ENCODE results near the gene FEZF2. TPM values are rescaled to one million over a fixed set of nuclear protein-coding genes. Genes with fewer than 3 reads are reported as not detected.

Gene FEZF2
- total RNA-seq, 1 donor from 2014 or later, result 7.6 TPM

- H3K36me3 ChIP-seq, result no peaks in the 10 kb centered on the region
- DNase-seq (ENCODE audit: low spot score), result no peak
- H3K27ac ChIP-seq, result no peak overlapping the region
- no peak overlapping the region for H2AFZ ChIP-seq (replicated peaks)
- no peak overlapping the region for H3K4me3 ChIP-seq
- H3K27me3 ChIP-seq, result peaks cover 96% of the 10 kb centered on the region
- H3K9me3 Mint-ChIP-seq, result no peaks in the 10 kb centered on the region
- peaks cover 41% of the 10 kb centered on the region for H3K4me1 ChIP-seq
- H3K79me2 ChIP-seq (ENCODE audit: low read depth), result no peaks in the 10 kb centered on the region
- peak overlapping the region; percentile 64 for H3K4me2 ChIP-seq
- H3K9me3 ChIP-seq (ENCODE audit: low read depth), result no peaks in the 10 kb centered on the region
- no peak overlapping the region for H3K9ac ChIP-seq
- H3K4me1 Mint-ChIP-seq, result peaks cover 34% of the 10 kb centered on the region
- H3F3A ChIP-seq (ENCODE audit: low read depth), result peaks cover 53% of the 10 kb centered on the region
- no peak overlapping the region for H3K27ac Mint-ChIP-seq
- no peaks in the 10 kb centered on the region for H3K36me3 Mint-ChIP-seq
- peaks cover 50% of the 10 kb centered on the region for H4K20me1 ChIP-seq (ENCODE audit: low read depth)
- TF ChIP-seq EZH2 (IDR thresholded peaks at IDR 0.05) (no peak), EZH2phosphoT487 (IDR thresholded peaks at IDR 0.05) (no peak), CTCF (IDR thresholded peaks at IDR 0.05) (no peak)
- H3K4me3 Mint-ChIP-seq, result no peak overlapping the region
- peaks cover 49% of the 10 kb centered on the region for H3K27me3 Mint-ChIP-seq (ENCODE audit: insufficient read depth, low read depth)
Measured at GRCh38 chr3:62364191-62364590, 9.2 kb downstream of the FEZF2 start.

- H3K9me3 ChIP-seq (ENCODE audit: low read depth), result no peaks in the 10 kb centered on the region
- no peak overlapping the region for H3K4me3 Mint-ChIP-seq
- H3K27me3 Mint-ChIP-seq (ENCODE audit: insufficient read depth, low read depth), result peaks cover 41% of the 10 kb centered on the region
- no peak overlapping the region for H3K4me3 ChIP-seq
- H3K79me2 ChIP-seq (ENCODE audit: low read depth), result no peaks in the 10 kb centered on the region
- H3K27ac Mint-ChIP-seq, result no peak overlapping the region
- no peak for TF ChIP-seq CTCF (IDR thresholded peaks at IDR 0.05)
- no peak for TF ChIP-seq EZH2phosphoT487 (IDR thresholded peaks at IDR 0.05)
- no peak for TF ChIP-seq EZH2 (IDR thresholded peaks at IDR 0.05)
- no peaks in the 10 kb centered on the region for H3K36me3 Mint-ChIP-seq
- H3K4me2 ChIP-seq, result no peak overlapping the region
- no peak overlapping the region for H2AFZ ChIP-seq (replicated peaks)
- no peak overlapping the region for H3K9ac ChIP-seq
- DNase-seq (ENCODE audit: low spot score), result no peak
- no peaks in the 10 kb centered on the region for H3K9me3 Mint-ChIP-seq
- H3F3A ChIP-seq (ENCODE audit: low read depth), result peaks cover 49% of the 10 kb centered on the region
- H3K27me3 ChIP-seq, result peaks cover 96% of the 10 kb centered on the region
- no peak overlapping the region for H3K27ac ChIP-seq
- H3K36me3 ChIP-seq, result no peaks in the 10 kb centered on the region
- peaks cover 41% of the 10 kb centered on the region for H4K20me1 ChIP-seq (ENCODE audit: low read depth)
- peaks cover 28% of the 10 kb centered on the region for H3K4me1 Mint-ChIP-seq
- peaks cover 40% of the 10 kb centered on the region for H3K4me1 ChIP-seq
Measured at GRCh38 chr3:62363275-62363674, 10.1 kb downstream of the FEZF2 start.

- no peak overlapping the region for H3K4me2 ChIP-seq
Measured at GRCh38 chr3:62361824-62362223, 11.5 kb downstream of the FEZF2 start.

More at GRCh38 chr3:62361824-62362223, 11.5 kb downstream of the FEZF2 start:
- H3K9ac ChIP-seq, result no peak overlapping the region
- Mint-ChIP-seq H3K4me3 (no peak overlapping the region), H3K9me3 (no peaks in the 10 kb centered on the region), H3K27me3 (ENCODE audit: insufficient read depth, low read depth) (peaks cover 27% of the 10 kb centered on the region), H3K27ac (no peak overlapping the region), H3K36me3 (no peaks in the 10 kb centered on the region), H3K4me1 (peaks cover 14% of the 10 kb centered on the region)
- peaks cover 26% of the 10 kb centered on the region for H4K20me1 ChIP-seq (ENCODE audit: low read depth)
- no peaks in the 10 kb centered on the region for H3K79me2 ChIP-seq (ENCODE audit: low read depth)
- no peaks in the 10 kb centered on the region for H3K9me3 ChIP-seq (ENCODE audit: low read depth)
- H2AFZ ChIP-seq (replicated peaks), result no peak overlapping the region
- peaks cover 96% of the 10 kb centered on the region for H3K27me3 ChIP-seq
- H3K4me3 ChIP-seq, result no peak overlapping the region
- DNase-seq (ENCODE audit: low spot score), result no peak
- peaks cover 34% of the 10 kb centered on the region for H3F3A ChIP-seq (ENCODE audit: low read depth)
- peaks cover 25% of the 10 kb centered on the region for H3K4me1 ChIP-seq
- no peak overlapping the region for H3K27ac ChIP-seq
- H3K36me3 ChIP-seq, result no peaks in the 10 kb centered on the region
- TF ChIP-seq CTCF (IDR thresholded peaks at IDR 0.05) (no peak), EZH2phosphoT487 (IDR thresholded peaks at IDR 0.05) (no peak), EZH2 (IDR thresholded peaks at IDR 0.05) (no peak)
